HCT116 (cell line): ENCODE measurements around the gene RNF227. TPM values are rescaled to one million over a fixed set of nuclear protein-coding genes. Genes with fewer than 3 reads are reported as not detected.

ENCODE experiments used
- ATAC-seq: fragments of 200-7000 bp; cut with Tn5 transposase; 2 replicates; pipeline ENCODE4 v1.9.1; 2020; ENCODE audit warnings: mild to moderate bottlenecking, moderate library complexity
- BruUV-seq: library from RNA; stranded (reverse); fragments of 400-500 nt; replicated peaks from 2 replicates; lab custom pipeline; 2021; lab: Mats Ljungman, UMichigan
- CTCF ChIA-PET: fragments of 300-600 bp; sonication (Branson Sonifier 250); formaldehyde crosslinking; loops from one replicate; lab custom pipeline; 2021; ENCODE audit warnings: antibody characterized with exemption; lab: Charles Lee
- POLR2A ChIA-PET: fragments of 300-600, 350-600 bp; sonication (Branson Sonifier 250); formaldehyde crosslinking; loops from one replicate; lab custom pipeline; 2021; ENCODE audit warnings: antibody characterized with exemption; lab: Charles Lee
- RAD21 ChIA-PET, 2 experiments: fragments of 300-600 bp; sonication (Branson Sonifier 250); formaldehyde crosslinking; loops; one replicate each; lab custom pipeline; 2023; ENCODE audit warnings: low total read pairs in 2 of 2; ENCODE audit not compliant: uncharacterized antibody in 2 of 2, unreplicated experiment in 2 of 2, low non-redundant PET in 1 of 2; lab: Charles Lee
- DNase-seq: peaks from one replicate; pipeline ENCODE4 v3.0.0-alpha.2; 2010; ENCODE audit warnings: low read depth, low spot score
- H2AFZ ChIP-seq: fragments of 200-600 bp; shearing (Covaris generic), sonication (generic); 2 replicates; pipeline ENCODE4 v1.6.1; 2017; ENCODE audit warnings: low read depth, mixed run types, mixed read lengths, antibody characterized with exemption, low read length; ENCODE audit not compliant: poor library complexity, severe bottlenecking
- H3K27ac ChIP-seq: 2 replicates; pipeline ENCODE4 v1.5.1; 2012; ENCODE audit warnings: low read depth, low read length
- H3K27me3 ChIP-seq: fragments of 200-600 bp; sonication (generic); 2 replicates; pipeline ENCODE4 v1.6.1; 2016; ENCODE audit warnings: mixed run types, low read length, mixed read lengths; ENCODE audit not compliant: insufficient read depth
- H3K36me3 ChIP-seq, 2 experiments: fragments of 200-500 bp in 1 of 2; fragments of 200-600 bp in 1 of 2; sonication (Bioruptor generic) in 1 of 2; sonication (generic) in 1 of 2; 2 replicates each; pipeline versions ENCODE4 v1.5.1 to v1.6.1; 2014 to 2016; ENCODE audit warnings: low read length in 2 of 2, inconsistent platforms in 1 of 2, mixed read lengths in 1 of 2, mixed run types in 1 of 2; ENCODE audit not compliant: insufficient read depth in 2 of 2, control insufficient read depth in 1 of 2
- H3K4me1 ChIP-seq, 2 experiments: fragments of 200-600 bp in 1 of 2; sonication (generic) in 1 of 2; 2 replicates each; pipeline versions ENCODE4 v1.5.1 to v1.6.1; 2012 to 2017; ENCODE audit warnings: low read length in 2 of 2, inconsistent platforms in 1 of 2, mild to moderate bottlenecking in 1 of 2, mixed read lengths in 1 of 2, mixed run types in 1 of 2, moderate library complexity in 1 of 2; ENCODE audit not compliant: insufficient read depth in 2 of 2, control insufficient read depth in 1 of 2
- H3K4me2 ChIP-seq: fragments of 200-600 bp; sonication (generic); 2 replicates; pipeline ENCODE4 v1.6.1; 2017; ENCODE audit warnings: mixed run types, low read length, mixed read lengths
- H3K4me3 ChIP-seq, 2 experiments: fragments of 200-600 bp in 1 of 2; sonication (generic) in 1 of 2; replicated peaks in 1 of 2; 2 replicates each; pipeline ENCODE4 v1.5.1; 2011 to 2016; ENCODE audit warnings: low read length in 2 of 2, control low read depth in 1 of 2, low read depth in 1 of 2, mild to moderate bottlenecking in 1 of 2, mixed read lengths in 1 of 2, mixed run types in 1 of 2
- H3K79me2 ChIP-seq: fragments of 200-600 bp; sonication (generic); 2 replicates; pipeline ENCODE4 v1.6.1; 2017; ENCODE audit warnings: mild to moderate bottlenecking, mixed run types, low read length, moderate library complexity, mixed read lengths; ENCODE audit not compliant: insufficient read depth
- H3K9ac ChIP-seq: fragments of 200-600 bp; sonication (generic); 2 replicates; pipeline ENCODE4 v1.6.1; 2016; ENCODE audit warnings: low read length, mixed read lengths
- H3K9me2 ChIP-seq: fragments of 200-600 bp; sonication (generic), shearing (Covaris generic); 2 replicates; pipeline ENCODE4 v1.6.1; 2017; ENCODE audit warnings: mixed run types, mild to moderate bottlenecking, moderate library complexity; ENCODE audit not compliant: insufficient read depth
- H3K9me3 ChIP-seq, 2 experiments: fragments of 200-500 bp in 1 of 2; fragments of 200-600 bp in 1 of 2; sonication (Bioruptor generic) in 1 of 2; sonication (generic) in 1 of 2; 2 replicates each; pipeline ENCODE4 v1.6.1; 2014 to 2017; ENCODE audit warnings: low read length in 2 of 2, mixed read lengths in 2 of 2, inconsistent platforms in 1 of 2, low read depth in 1 of 2, mild to moderate bottlenecking in 1 of 2, mixed run types in 1 of 2, moderate library complexity in 1 of 2; ENCODE audit not compliant: control insufficient read depth in 1 of 2, insufficient read depth in 1 of 2
- H4K20me1 ChIP-seq: fragments of 200-600 bp; sonication (generic), shearing (Covaris generic); 2 replicates; pipeline ENCODE4 v1.6.1; 2017; ENCODE audit warnings: mixed run types, mild to moderate bottlenecking, moderate library complexity; ENCODE audit not compliant: insufficient read depth
- ATF3 ChIP-seq: IDR thresholded peaks from 2 replicates; pipeline ENCODE4 v1.6.1; 2012
- CBX3 ChIP-seq: IDR thresholded peaks from 2 replicates; pipeline ENCODE4 v1.6.1; 2012; ENCODE audit warnings: low read depth
- CEBPB ChIP-seq: IDR thresholded peaks from 2 replicates; pipeline ENCODE4 v1.6.1; 2012; ENCODE audit warnings: low read depth
- EGR1 ChIP-seq: IDR thresholded peaks from 2 replicates; pipeline ENCODE4 v1.6.1; 2012; ENCODE audit warnings: low read depth
- EZH2 ChIP-seq: fragments of 200-600 bp; sonication (generic); IDR thresholded peaks from 2 replicates; pipeline ENCODE4 v1.6.1; 2017; ENCODE audit warnings: antibody characterized with exemption, mixed run types
- EZH2phosphoT487 ChIP-seq: fragments of 200-600 bp; IDR thresholded peaks from 2 replicates; pipeline ENCODE4 v1.6.1; 2018; ENCODE audit warnings: antibody characterized with exemption, borderline replicate concordance
- FOSL1 ChIP-seq: IDR thresholded peaks from 2 replicates; pipeline ENCODE4 v1.6.1; 2012; ENCODE audit warnings: low read depth
- JUND ChIP-seq: IDR thresholded peaks from 2 replicates; pipeline ENCODE4 v1.6.1; 2012
- MAX ChIP-seq: IDR thresholded peaks from 2 replicates; pipeline ENCODE4 v1.6.1; 2012
- POLR2A ChIP-seq: IDR thresholded peaks from 2 replicates; pipeline ENCODE4 v1.7.0; 2011; ENCODE audit warnings: borderline replicate concordance; ENCODE audit not compliant: insufficient read depth, insufficient read length; ENCODE audit errors: extremely low read depth
- RAD21 ChIP-seq: IDR thresholded peaks from 2 replicates; pipeline ENCODE4 v1.6.1; 2012; ENCODE audit warnings: low read depth, mild to moderate bottlenecking
- SIN3A ChIP-seq: IDR thresholded peaks from 2 replicates; pipeline ENCODE4 v1.6.1; 2012; ENCODE audit warnings: low read depth
- SP1 ChIP-seq: IDR thresholded peaks from 2 replicates; pipeline ENCODE4 v1.6.1; 2012; ENCODE audit warnings: low read depth
- SRF ChIP-seq: IDR thresholded peaks from 2 replicates; pipeline ENCODE4 v1.6.1; 2012; ENCODE audit warnings: low read depth
- TCF7L2 ChIP-seq: IDR thresholded peaks from 2 replicates; pipeline ENCODE4 v1.7.0; 2011; ENCODE audit warnings: borderline replicate concordance, inconsistent platforms; ENCODE audit not compliant: insufficient read depth, insufficient read length; ENCODE audit errors: extremely low read depth
- YY1 ChIP-seq: IDR thresholded peaks from 2 replicates; pipeline ENCODE4 v1.6.1; 2011; ENCODE audit warnings: low read length, low read depth, moderate library complexity, mild to moderate bottlenecking; ENCODE audit not compliant: insufficient replicate concordance; ENCODE audit errors: extremely low read depth
- ZBTB33 ChIP-seq: IDR thresholded peaks from 2 replicates; pipeline ENCODE4 v1.6.1; 2011; ENCODE audit warnings: mild to moderate bottlenecking, low read length, moderate library complexity; ENCODE audit not compliant: insufficient replicate concordance; ENCODE audit errors: extremely low read depth
- ZFX ChIP-seq: fragments of 450-650 bp; IDR thresholded peaks from 2 replicates; pipeline ENCODE4 v1.6.1; 2017
- ZNF274 ChIP-seq: fragments of 200-500 bp; sonication (Bioruptor generic); IDR thresholded peaks from 2 replicates; pipeline ENCODE4 v1.6.1; 2014; ENCODE audit warnings: mild to moderate bottlenecking, low read depth, low read length, inconsistent platforms
- intact Hi-C: fragments of 100-400 bp; cut with micrococcal nuclease; formaldehyde crosslinking; loops from 2 replicates; pipeline ENCODE4 v1.10.0; 2022
- total RNA-seq: library from RNA; stranded (reverse); gene quantifications from one replicate; pipeline ENCODE4 v1.2.1, GENCODE V29; 2021; ENCODE audit not compliant: unreplicated experiment

The RNF227 gene
- total RNA-seq, 1 experiment from 2014 or later, result 0.74 TPM

- TF ChIP-seq ZNF274 (no peak), EZH2 (no peak), EZH2phosphoT487 (no peak), ZFX (no peak), POLR2A (peak; percentile 55), YY1 (no peak), MAX (peak; percentile 78), SRF (no peak), JUND (no peak; the same call in 1 of the 2 replicates), RAD21 (no peak), EGR1 (peak; percentile 69), CBX3 (no peak), ATF3 (no peak), FOSL1 (no peak)
Measured at GRCh38 chr17:7931709-7932482, 15.8 kb upstream of the RNF227 start, which contains the start of the genes CNTROB and TRAPPC1 (continued).

- Histone ChIP-seq H2AFZ (no peak overlapping the region), H3K9me3 (no peaks in the 10 kb centered on the region), H3K27me3 (no peaks in the 10 kb centered on the region), H3K27ac (peak overlapping the region; percentile 3), H3K9me2 (no peaks in the 10 kb centered on the region), H3K4me2 (peak overlapping the region; percentile 82), H3K4me3 (peak overlapping the region; percentile 91 to 98), H3K79me2 (peaks cover 40% of the 10 kb centered on the region), H3K36me3 (peaks cover 7 to 12% of the 10 kb centered on the region in 2 experiments; a peak in 2 of 4 replicates), H3K9ac (peak overlapping the region; percentile 73), H3K4me1 (peaks cover 12 to 25% of the 10 kb centered on the region in 2 experiments; a peak in 3 of 4 replicates), H4K20me1 (no peaks in the 10 kb centered on the region)
- POLR2A ChIA-PET, result interaction anchor here (0.5 to 1.0 kb wide), 2 partner anchors 214 to 242 kb away, joined by 3 to 7 read pairs; partner anchors contain the start of gene DNAH2
- ATAC-seq (no peak), DNase-seq (no peak)
- intact Hi-C loops, result no loop called here
- CTCF ChIA-PET, result interaction anchor here (0.7 to 1.4 kb wide), 7 partner anchors 18 to 149 kb away, joined by 3 to 6 read pairs (median 4); no protein-coding TSS in a partner anchor
- BruUV-seq, result TSS peak; percentile 85
- RAD21 ChIA-PET, result interaction anchor here in 1 of 2 experiments (0.8 kb wide), 1 partner anchor 46 kb away, joined by 3 read pairs; no protein-coding TSS in a partner anchor
- TF ChIP-seq CBX3 (no peak), CEBPB (no peak), SP1 (no peak), JUND (no peak), EGR1 (no peak), EZH2phosphoT487 (no peak), FOSL1 (no peak), RAD21 (no peak), TCF7L2 (no peak), ZBTB33 (no peak), SIN3A (no peak), ZFX (no peak)
Measured at GRCh38 chr17:7930841-7931631, 14.9 kb upstream of the RNF227 start.
